HK-2 (cell line): ENCODE results near the gene LIPG.
A peak's percentile ranks its signal among the peaks of the same experiment; 100 is the strongest.
"Not testable (repeated sequence)": the region's sequence is repeated elsewhere in the genome, so short reads cannot be mapped to it uniquely, and the experiment has no call there.

Experiments used
- DNase-seq: peaks from one replicate; pipeline ENCODE4 v3.0.0-alpha.2; 2018; ENCODE audit not compliant: unreplicated experiment

The LIPG gene

GRCh38 chr18:49561289-49562193 is at the start of gene LIPG:
TSS of gene LIPG (plus strand) at chr18:49562057. CDS start at chr18:49562309, 252 bp downstream.
- DNase-seq = peak; percentile 66

- not testable (repeated sequence) for DNase-seq
These were observed 49.0 kb upstream of the LIPG start for GRCh38 chr18:49512876-49513275.

- no peak for DNase-seq
These were observed 47.3 kb upstream of the LIPG start for GRCh38 chr18:49514577-49514976.

- DNase-seq = not testable (repeated sequence)
These were observed 46.9 kb upstream of the LIPG start for GRCh38 chr18:49515003-49515402.

GRCh38 chr18:49515516-49515915 is 46.3 kb upstream of the LIPG start:
- no peak for DNase-seq

- DNase-seq = no peak
These were observed 44.4 kb upstream of the LIPG start for GRCh38 chr18:49517483-49517882.

- DNase-seq = no peak
These were observed 42.5 kb upstream of the LIPG start for GRCh38 chr18:49519101-49519971.

- no peak for DNase-seq
These were observed 41.2 kb upstream of the LIPG start for GRCh38 chr18:49520661-49521145.

GRCh38 chr18:49521216-49521835 is 40.5 kb upstream of the LIPG start:
- no peak for DNase-seq

- not testable (repeated sequence) for DNase-seq
These were observed 38.2 kb upstream of the LIPG start for GRCh38 chr18:49523580-49524093.

- no peak for DNase-seq
These were observed 37.5 kb upstream of the LIPG start for GRCh38 chr18:49524349-49524748.

GRCh38 chr18:49524951-49525350 is 36.9 kb upstream of the LIPG start:
- no peak for DNase-seq

- DNase-seq = no peak
These were observed 35.9 kb upstream of the LIPG start for GRCh38 chr18:49525981-49526380.

- no peak for DNase-seq
These were observed 34.1 kb upstream of the LIPG start for GRCh38 chr18:49527631-49528327.

GRCh38 chr18:49529596-49529995 is 32.3 kb upstream of the LIPG start:
- DNase-seq = no peak

- DNase-seq = no peak
These were observed 30.1 kb upstream of the LIPG start for GRCh38 chr18:49531678-49532153.

GRCh38 chr18:49534846-49535601 is 26.8 kb upstream of the LIPG start:
- no peak for DNase-seq

GRCh38 chr18:49537232-49537896 is 24.5 kb upstream of the LIPG start:
- DNase-seq = no peak

- DNase-seq = no peak
These were observed 17.5 kb upstream of the LIPG start for GRCh38 chr18:49544362-49544761.

GRCh38 chr18:49546278-49546677 is 15.6 kb upstream of the LIPG start:
- DNase-seq = no peak
